SU-DHL-6 (cell line): ENCODE results near the gene PLAC1.

ENCODE experiments used
- H2AFZ ChIP-seq: fragments of 200-600 bp; sonication (generic); 2 replicates; pipeline ENCODE4 v1.6.1; 2014; ENCODE audit warnings: low read depth, mild to moderate bottlenecking, moderate library complexity, mixed read lengths, antibody characterized with exemption, low read length; ENCODE audit not compliant: severe bottlenecking
- H3F3A ChIP-seq: fragments of 200-600 bp; shearing (Covaris generic); 2 replicates; pipeline ENCODE4 v1.6.0; 2016; ENCODE audit warnings: antibody characterized with exemption, mild to moderate bottlenecking; ENCODE audit not compliant: insufficient read depth
- H3K27ac ChIP-seq: fragments of 200-600 bp; sonication (generic); 2 replicates; pipeline ENCODE4 v1.5.1; 2016; ENCODE audit warnings: low read depth, mild to moderate bottlenecking, low read length, moderate library complexity, mixed read lengths
- H3K27me3 ChIP-seq: fragments of 200-600 bp; sonication (generic), shearing (Covaris generic); 2 replicates; pipeline ENCODE4 v1.6.0; 2014; ENCODE audit warnings: mild to moderate bottlenecking, low read length
- H3K36me3 ChIP-seq: fragments of 200-600 bp; sonication (generic); 2 replicates; pipeline ENCODE4 v1.6.1; 2014; ENCODE audit warnings: mild to moderate bottlenecking, low read length, mixed read lengths
- H3K4me2 ChIP-seq: fragments of 300-600, 200-600 bp; shearing (Covaris generic), sonication (generic); 2 replicates; pipeline ENCODE4 v1.6.0; 2014; ENCODE audit warnings: low read length, low read depth, mild to moderate bottlenecking; ENCODE audit not compliant: poor library complexity, severe bottlenecking
- H3K4me3 ChIP-seq: fragments of 200-600 bp; sonication (generic); 2 replicates; pipeline ENCODE4 v1.5.1; 2014; ENCODE audit warnings: antibody characterized with exemption, low read length, mild to moderate bottlenecking, mixed read lengths; ENCODE audit not compliant: insufficient read depth, poor library complexity, severe bottlenecking
- H3K79me2 ChIP-seq: fragments of 200-600 bp; sonication (generic); 2 replicates; pipeline ENCODE4 v1.6.1; 2014; ENCODE audit warnings: mild to moderate bottlenecking, low read length, moderate library complexity; ENCODE audit not compliant: insufficient read depth
- H3K9ac ChIP-seq: fragments of 200-600 bp; sonication (generic); 2 replicates; pipeline ENCODE4 v1.7.0; 2014; ENCODE audit warnings: mild to moderate bottlenecking, low read length
- H3K9me2 ChIP-seq: fragments of 200-600 bp; sonication (generic); replicated peaks from 2 replicates; pipeline ENCODE4 v1.6.1; 2014; ENCODE audit warnings: low read length; ENCODE audit not compliant: insufficient read depth
- H3K9me3 ChIP-seq: fragments of 200-600 bp; sonication (generic); 2 replicates; pipeline ENCODE4 v1.6.1; 2014; ENCODE audit warnings: low read length, mixed read lengths; ENCODE audit not compliant: insufficient read depth
- H4K20me1 ChIP-seq: fragments of 200-600 bp; sonication (generic); 2 replicates; pipeline ENCODE4 v1.6.1; 2014; ENCODE audit warnings: low read depth, mild to moderate bottlenecking, antibody characterized with exemption, low read length, moderate library complexity, mixed read lengths
- CTCF ChIP-seq: fragments of 200-600 bp; sonication (generic); IDR thresholded peaks from one replicate; pipeline ENCODE4 v1.5.1; 2017; ENCODE audit warnings: antibody characterized with exemption, mild to moderate bottlenecking, low read length, moderate library complexity; ENCODE audit not compliant: insufficient read depth, poor library complexity, severe bottlenecking
- EZH2phosphoT487 ChIP-seq: fragments of 200-600 bp; sonication (generic), shearing (Covaris generic); conservative IDR thresholded peaks from 2 replicates; pipeline ENCODE4 v1.6.1; 2018; ENCODE audit warnings: mild to moderate bottlenecking, antibody characterized with exemption, low read length, moderate library complexity, mixed read lengths

PLAC1 gene

GRCh38 chrX:134551376-134552048 lies 106.8 kb downstream of the PLAC1 start:
- no peak overlapping the region for H2AFZ ChIP-seq
- no peaks in the 10 kb centered on the region for H3K27me3 ChIP-seq

DNA sequence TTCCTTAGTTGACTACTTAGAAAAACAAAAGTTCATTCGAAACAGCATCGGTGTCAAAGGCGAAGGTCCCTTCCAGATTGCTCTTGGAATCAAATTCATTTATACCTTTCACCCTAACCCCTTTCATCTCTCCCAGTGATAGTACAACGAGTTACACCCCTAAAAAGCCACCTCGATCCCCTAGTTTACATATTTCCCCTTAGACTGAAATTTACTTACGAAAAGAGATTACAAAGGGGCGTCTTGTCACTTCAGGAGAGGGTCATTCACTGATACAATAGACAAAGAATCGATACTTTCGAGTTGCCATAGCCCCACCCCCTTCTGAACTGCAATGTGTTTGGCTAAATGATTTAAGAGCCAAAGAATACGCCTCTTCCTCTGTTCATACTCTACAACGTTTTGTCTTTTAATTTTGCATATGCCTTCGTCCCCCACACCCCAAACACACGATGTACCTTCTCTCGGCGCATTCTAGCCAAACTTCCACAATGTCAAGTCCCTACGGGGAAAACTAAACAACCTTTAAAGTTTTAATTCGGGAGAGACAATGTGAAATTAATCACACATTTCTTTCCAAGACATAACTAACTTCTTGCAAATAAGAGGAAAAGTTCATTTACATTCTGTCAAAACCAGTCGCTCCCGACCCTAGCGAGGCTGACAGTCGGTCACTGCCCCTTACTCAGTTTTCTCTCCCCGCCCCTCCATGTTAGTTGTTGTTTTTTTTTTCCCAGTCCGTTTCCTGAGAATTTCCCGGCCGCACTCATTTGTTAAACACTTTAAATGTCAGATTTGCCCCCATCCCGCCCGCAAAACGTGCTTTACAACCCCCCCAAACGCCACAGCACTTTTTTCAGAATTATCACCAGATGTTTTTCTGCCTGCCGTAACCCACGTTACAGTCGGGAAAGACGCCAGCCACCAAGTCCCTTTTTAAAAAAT lies 109.7 kb downstream of the PLAC1 start:
- no peaks in the 10 kb centered on the region for H3K9me2 ChIP-seq

More at GRCh38 chrX:134551376-134552048, 106.8 kb downstream of the PLAC1 start:
- H3F3A ChIP-seq, result no peaks in the 10 kb centered on the region
- no peak overlapping the region for H3K4me2 ChIP-seq
- no peak overlapping the region for H3K9ac ChIP-seq
- TF ChIP-seq CTCF, result no peak
- TF ChIP-seq EZH2phosphoT487, result no peak
- H3K9me3 ChIP-seq, result no peaks in the 10 kb centered on the region
- no peak overlapping the region for H3K4me3 ChIP-seq
- no peaks in the 10 kb centered on the region for H3K36me3 ChIP-seq
- H3K9me2 ChIP-seq, result no peaks in the 10 kb centered on the region
- no peaks in the 10 kb centered on the region for H3K79me2 ChIP-seq
- H4K20me1 ChIP-seq, result no peaks in the 10 kb centered on the region
- H3K27ac ChIP-seq, result no peak overlapping the region

GRCh38 chrX:134547047-134547679 lies 111.1 kb downstream of the PLAC1 start:
- H3F3A ChIP-seq, result no peaks in the 10 kb centered on the region
- H3K27ac ChIP-seq, result no peak overlapping the region
- no peaks in the 10 kb centered on the region for H3K27me3 ChIP-seq
- no peak overlapping the region for H3K9ac ChIP-seq
- no peaks in the 10 kb centered on the region for H3K36me3 ChIP-seq
- no peak overlapping the region for H3K4me3 ChIP-seq
- H3K9me2 ChIP-seq, result no peaks in the 10 kb centered on the region
- no peak overlapping the region for H3K4me2 ChIP-seq
- H2AFZ ChIP-seq, result no peak overlapping the region
- H3K79me2 ChIP-seq, result no peaks in the 10 kb centered on the region
- no peaks in the 10 kb centered on the region for H4K20me1 ChIP-seq
- TF ChIP-seq EZH2phosphoT487 (no peak), CTCF (no peak)
- no peaks in the 10 kb centered on the region for H3K9me3 ChIP-seq

More for the DNA sequence above, 109.7 kb downstream of the PLAC1 start:
- H3K27ac ChIP-seq, result no peak overlapping the region
- no peaks in the 10 kb centered on the region for H3K79me2 ChIP-seq
- peak overlapping the region; percentile 54 for H3K9ac ChIP-seq
- peak overlapping the region; percentile 77 for H2AFZ ChIP-seq
- no peaks in the 10 kb centered on the region for H4K20me1 ChIP-seq
- peak overlapping the region; percentile 94 for H3K4me2 ChIP-seq
- H3K9me3 ChIP-seq, result no peaks in the 10 kb centered on the region
- H3K36me3 ChIP-seq, result no peaks in the 10 kb centered on the region
- H3F3A ChIP-seq, result no peaks in the 10 kb centered on the region
- H3K4me3 ChIP-seq, result peak overlapping the region; percentile 61
- TF ChIP-seq CTCF, result no peak
- TF ChIP-seq EZH2phosphoT487, result no peak
- no peaks in the 10 kb centered on the region for H3K27me3 ChIP-seq
